HCT116 (cell line): Measurements from ENCODE around the gene CTSE.

ENCODE experiments used
- EZH2 ChIP-seq: fragments of 200-600 bp; sonication (generic); IDR thresholded peaks from 2 replicates; pipeline ENCODE4 v1.6.1; 2017; ENCODE audit warnings: antibody characterized with exemption, mixed run types
- EZH2phosphoT487 ChIP-seq: fragments of 200-600 bp; IDR thresholded peaks from 2 replicates; pipeline ENCODE4 v1.6.1; 2018; ENCODE audit warnings: antibody characterized with exemption, borderline replicate concordance
- POLR2A ChIP-seq: IDR thresholded peaks from 2 replicates; pipeline ENCODE4 v1.7.0; 2011; ENCODE audit warnings: borderline replicate concordance; ENCODE audit not compliant: insufficient read depth, insufficient read length; ENCODE audit errors: extremely low read depth
- POLR2AphosphoS5 ChIP-seq: IDR thresholded peaks from 2 replicates; pipeline ENCODE4 v1.6.1; 2011; ENCODE audit warnings: mild to moderate bottlenecking, low read depth, low read length, moderate library complexity
- YY1 ChIP-seq: IDR thresholded peaks from 2 replicates; pipeline ENCODE4 v1.6.1; 2011; ENCODE audit warnings: low read length, low read depth, moderate library complexity, mild to moderate bottlenecking; ENCODE audit not compliant: insufficient replicate concordance; ENCODE audit errors: extremely low read depth
- ZNF274 ChIP-seq: fragments of 200-500 bp; sonication (Bioruptor generic); IDR thresholded peaks from 2 replicates; pipeline ENCODE4 v1.6.1; 2014; ENCODE audit warnings: mild to moderate bottlenecking, low read depth, low read length, inconsistent platforms
- TF ChIP-seq, protein P1 (sequence below), 3 experiments: fragments of 200-600 bp in 1 of 3; sonication (generic) in 1 of 3; IDR thresholded peaks in 2 of 3; conservative IDR thresholded peaks in 1 of 3; 2 replicates each; pipeline ENCODE4 v1.5.1; 2012 to 2017; ENCODE audit warnings: low read depth in 2 of 3, low read length in 2 of 3, antibody characterized with exemption in 1 of 3, borderline replicate concordance in 1 of 3, control low read depth in 1 of 3, mild to moderate bottlenecking in 1 of 3, mixed read lengths in 1 of 3, mixed run types in 1 of 3, moderate library complexity in 1 of 3; ENCODE audit not compliant: insufficient read depth in 1 of 3
- TF ChIP-seq, protein P2 (sequence below): IDR thresholded peaks from 2 replicates; pipeline ENCODE4 v1.6.1; 2012; ENCODE audit warnings: low read depth
- TF ChIP-seq, protein P3 (sequence below): IDR thresholded peaks from 2 replicates; pipeline ENCODE4 v1.6.1; 2012
- TF ChIP-seq, protein P4 (sequence below): IDR thresholded peaks from 2 replicates; pipeline ENCODE4 v1.6.1; 2012

DNA sequence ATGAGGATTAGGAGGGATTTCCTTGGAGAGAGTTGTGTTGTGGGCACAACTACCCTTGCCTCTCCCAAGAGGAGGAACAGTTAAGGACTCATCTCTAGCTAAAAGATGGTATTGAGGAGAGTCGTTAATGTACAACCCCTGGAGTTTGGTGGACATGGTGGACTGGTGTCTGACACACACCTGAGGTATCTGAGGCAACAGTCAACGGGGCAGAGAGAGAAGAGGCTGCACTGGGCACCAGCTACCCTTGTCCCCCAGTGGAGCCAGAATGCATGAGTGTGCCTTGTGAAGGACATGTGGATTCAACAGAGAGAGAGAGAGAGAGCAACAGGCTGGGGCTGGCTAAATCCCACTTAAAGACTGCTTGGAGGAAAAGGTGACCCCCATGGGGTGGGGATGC, 33.5 kb downstream of the CTSE start:
- TF ChIP-seq, protein P1, sequence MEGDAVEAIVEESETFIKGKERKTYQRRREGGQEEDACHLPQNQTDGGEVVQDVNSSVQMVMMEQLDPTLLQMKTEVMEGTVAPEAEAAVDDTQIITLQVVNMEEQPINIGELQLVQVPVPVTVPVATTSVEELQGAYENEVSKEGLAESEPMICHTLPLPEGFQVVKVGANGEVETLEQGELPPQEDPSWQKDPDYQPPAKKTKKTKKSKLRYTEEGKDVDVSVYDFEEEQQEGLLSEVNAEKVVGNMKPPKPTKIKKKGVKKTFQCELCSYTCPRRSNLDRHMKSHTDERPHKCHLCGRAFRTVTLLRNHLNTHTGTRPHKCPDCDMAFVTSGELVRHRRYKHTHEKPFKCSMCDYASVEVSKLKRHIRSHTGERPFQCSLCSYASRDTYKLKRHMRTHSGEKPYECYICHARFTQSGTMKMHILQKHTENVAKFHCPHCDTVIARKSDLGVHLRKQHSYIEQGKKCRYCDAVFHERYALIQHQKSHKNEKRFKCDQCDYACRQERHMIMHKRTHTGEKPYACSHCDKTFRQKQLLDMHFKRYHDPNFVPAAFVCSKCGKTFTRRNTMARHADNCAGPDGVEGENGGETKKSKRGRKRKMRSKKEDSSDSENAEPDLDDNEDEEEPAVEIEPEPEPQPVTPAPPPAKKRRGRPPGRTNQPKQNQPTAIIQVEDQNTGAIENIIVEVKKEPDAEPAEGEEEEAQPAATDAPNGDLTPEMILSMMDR (IDR thresholded peaks at IDR 0.05 in 2 of 3, conservative IDR thresholded peaks at IDR 0.05 in 1 of 3; ENCODE audit: borderline replicate concordance in 1 of 3, insufficient read depth in 1 of 3, low read depth in 2 of 3, low read length in 2 of 3): no peak
- TF ChIP-seq, protein P2, sequence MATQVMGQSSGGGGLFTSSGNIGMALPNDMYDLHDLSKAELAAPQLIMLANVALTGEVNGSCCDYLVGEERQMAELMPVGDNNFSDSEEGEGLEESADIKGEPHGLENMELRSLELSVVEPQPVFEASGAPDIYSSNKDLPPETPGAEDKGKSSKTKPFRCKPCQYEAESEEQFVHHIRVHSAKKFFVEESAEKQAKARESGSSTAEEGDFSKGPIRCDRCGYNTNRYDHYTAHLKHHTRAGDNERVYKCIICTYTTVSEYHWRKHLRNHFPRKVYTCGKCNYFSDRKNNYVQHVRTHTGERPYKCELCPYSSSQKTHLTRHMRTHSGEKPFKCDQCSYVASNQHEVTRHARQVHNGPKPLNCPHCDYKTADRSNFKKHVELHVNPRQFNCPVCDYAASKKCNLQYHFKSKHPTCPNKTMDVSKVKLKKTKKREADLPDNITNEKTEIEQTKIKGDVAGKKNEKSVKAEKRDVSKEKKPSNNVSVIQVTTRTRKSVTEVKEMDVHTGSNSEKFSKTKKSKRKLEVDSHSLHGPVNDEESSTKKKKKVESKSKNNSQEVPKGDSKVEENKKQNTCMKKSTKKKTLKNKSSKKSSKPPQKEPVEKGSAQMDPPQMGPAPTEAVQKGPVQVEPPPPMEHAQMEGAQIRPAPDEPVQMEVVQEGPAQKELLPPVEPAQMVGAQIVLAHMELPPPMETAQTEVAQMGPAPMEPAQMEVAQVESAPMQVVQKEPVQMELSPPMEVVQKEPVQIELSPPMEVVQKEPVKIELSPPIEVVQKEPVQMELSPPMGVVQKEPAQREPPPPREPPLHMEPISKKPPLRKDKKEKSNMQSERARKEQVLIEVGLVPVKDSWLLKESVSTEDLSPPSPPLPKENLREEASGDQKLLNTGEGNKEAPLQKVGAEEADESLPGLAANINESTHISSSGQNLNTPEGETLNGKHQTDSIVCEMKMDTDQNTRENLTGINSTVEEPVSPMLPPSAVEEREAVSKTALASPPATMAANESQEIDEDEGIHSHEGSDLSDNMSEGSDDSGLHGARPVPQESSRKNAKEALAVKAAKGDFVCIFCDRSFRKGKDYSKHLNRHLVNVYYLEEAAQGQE: no peak
- no peak for TF ChIP-seq POLR2AphosphoS5
- no peak for TF ChIP-seq EZH2phosphoT487
- TF ChIP-seq ZNF274: no peak
- TF ChIP-seq EZH2: no peak
- TF ChIP-seq POLR2A: no peak
- TF ChIP-seq, protein P3, sequence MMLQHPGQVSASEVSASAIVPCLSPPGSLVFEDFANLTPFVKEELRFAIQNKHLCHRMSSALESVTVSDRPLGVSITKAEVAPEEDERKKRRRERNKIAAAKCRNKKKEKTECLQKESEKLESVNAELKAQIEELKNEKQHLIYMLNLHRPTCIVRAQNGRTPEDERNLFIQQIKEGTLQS: no peak
- TF ChIP-seq, protein P4, sequence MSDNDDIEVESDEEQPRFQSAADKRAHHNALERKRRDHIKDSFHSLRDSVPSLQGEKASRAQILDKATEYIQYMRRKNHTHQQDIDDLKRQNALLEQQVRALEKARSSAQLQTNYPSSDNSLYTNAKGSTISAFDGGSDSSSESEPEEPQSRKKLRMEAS: no peak
- no peak for TF ChIP-seq YY1
